ENCODE data around the gene SKA1. TPM values are rescaled to one million over a fixed set of nuclear protein-coding genes. Genes with fewer than 3 reads are reported as not detected.

Gene SKA1
- polyA plus RNA-seq (ENCODE audit: insufficient read length): 2.7 TPM

GRCh38 chr18:50374753-50375391 lies at the start of gene SKA1:
Gene SKA1 (plus strand): TSS chr18:50375046. CDS start chr18:50375831, 785 bp downstream.
- peak; percentile 95 for DNase-seq

- no peak for DNase-seq
These were observed 46.9 kb upstream of the SKA1 start for GRCh38 chr18:50327983-50328382.

- no peak for DNase-seq
These were observed 44.7 kb upstream of the SKA1 start for GRCh38 chr18:50330176-50330575.

GRCh38 chr18:50331691-50332090 lies 43.2 kb upstream of the SKA1 start:
- no peak for DNase-seq

GRCh38 chr18:50334546-50335152 lies 40.2 kb upstream of the SKA1 start:
- no peak for DNase-seq

- no peak for DNase-seq
These were observed 36.7 kb upstream of the SKA1 start for GRCh38 chr18:50338122-50338521.

GRCh38 chr18:50338715-50339114 lies 36.1 kb upstream of the SKA1 start:
- DNase-seq: no peak

GRCh38 chr18:50340078-50340477 lies 34.8 kb upstream of the SKA1 start:
- DNase-seq: no peak

- DNase-seq: no peak
These were observed 33.4 kb upstream of the SKA1 start for GRCh38 chr18:50341443-50341842.

GRCh38 chr18:50350699-50351098 lies 24.1 kb upstream of the SKA1 start:
- DNase-seq: no peak

GRCh38 chr18:50356036-50356945 lies 18.6 kb upstream of the SKA1 start:
- DNase-seq: no peak

GRCh38 chr18:50358844-50359243 lies 16.0 kb upstream of the SKA1 start:
- DNase-seq: no peak

- no peak for DNase-seq
These were observed 15.0 kb upstream of the SKA1 start for GRCh38 chr18:50359806-50360205.

GRCh38 chr18:50360611-50361010 lies 14.2 kb upstream of the SKA1 start:
- no peak for DNase-seq

- DNase-seq: no peak
These were observed 5.2 kb upstream of the SKA1 start for GRCh38 chr18:50369672-50370071.

GRCh38 chr18:50372743-50373142 lies 2.1 kb upstream of the SKA1 start:
- DNase-seq: no peak

GRCh38 chr18:50373561-50374219 lies 1.2 kb upstream of the SKA1 start:
- DNase-seq: no peak

GRCh38 chr18:50374220-50374752 lies 560 bp upstream of the SKA1 start:
- DNase-seq: no peak

- DNase-seq: no peak
These were observed 2.4 kb downstream of the SKA1 start for GRCh38 chr18:50377061-50377798.

GRCh38 chr18:50388988-50389387 lies 14.1 kb downstream of the SKA1 start:
- DNase-seq: no peak

- DNase-seq: no peak
These were observed 19.0 kb downstream of the SKA1 start for GRCh38 chr18:50393802-50394201.

GRCh38 chr18:50395093-50395492 lies 20.2 kb downstream of the SKA1 start:
- DNase-seq: no peak

Data from hindlimb muscle (tissue), 1 donor.